GM21723 (cell line): ENCODE data around the gene RCAN1.
A peak's percentile ranks its signal among the peaks of the same experiment; 100 is the strongest.

ENCODE experiments used
- ATAC-seq: cut with Tn5 transposase; IDR thresholded peaks from one replicate; pipeline ENCODE4 v1.9.1; 2021; ENCODE audit warnings: mild to moderate bottlenecking, moderate library complexity; ENCODE audit not compliant: unreplicated experiment

The RCAN1 gene

GRCh38 chr21:34545079-34545884, 69.6 kb downstream of the RCAN1 start:
- ATAC-seq = peak; percentile 91

DNA sequence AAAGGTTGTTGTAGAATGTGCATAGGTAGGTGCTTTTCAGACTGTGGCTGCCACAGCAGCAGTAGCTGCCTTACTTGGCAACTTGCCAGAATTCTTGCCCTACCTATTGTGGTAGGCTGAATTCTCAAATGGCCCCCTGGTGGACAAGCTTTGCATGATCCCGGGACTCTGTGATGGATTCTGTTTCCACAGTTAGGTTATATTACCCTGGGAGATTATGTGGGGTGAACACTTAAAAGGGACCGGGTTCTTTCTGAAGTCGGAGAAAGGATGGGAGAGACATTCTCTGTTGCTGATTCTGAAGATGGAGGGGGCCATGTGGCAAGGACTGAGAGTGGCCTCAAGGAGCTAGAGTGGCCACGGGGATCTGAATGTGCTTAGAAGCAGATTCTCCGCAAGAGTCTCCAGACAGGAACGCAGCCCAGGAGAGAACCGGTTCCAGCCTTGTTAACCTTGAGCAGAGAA, 70.8 kb downstream of the RCAN1 start:
- no peak for ATAC-seq

GRCh38 chr21:34543017-34543416, 71.9 kb downstream of the RCAN1 start:
- no peak for ATAC-seq

GRCh38 chr21:34540206-34540605, 74.7 kb downstream of the RCAN1 start:
- ATAC-seq = no peak

DNA sequence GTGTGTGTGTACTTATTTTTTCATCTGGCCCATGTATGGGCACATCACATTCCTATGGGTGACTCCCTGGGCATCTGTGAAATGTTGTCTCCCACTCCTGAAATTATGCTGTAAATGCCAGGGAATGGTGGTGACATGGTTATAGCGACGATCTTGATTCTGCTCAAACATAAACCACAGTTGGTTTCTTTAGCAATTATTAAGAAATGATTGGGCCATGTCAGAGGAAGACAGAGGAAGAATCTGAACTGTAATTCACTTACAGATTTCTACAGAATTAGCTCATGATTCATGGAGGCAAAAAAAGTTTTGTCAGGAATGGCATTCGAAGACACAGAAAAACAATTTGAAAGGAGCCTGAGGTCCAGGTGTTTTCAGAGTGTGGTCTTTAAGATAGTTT, 77.1 kb downstream of the RCAN1 start:
- no peak for ATAC-seq

DNA sequence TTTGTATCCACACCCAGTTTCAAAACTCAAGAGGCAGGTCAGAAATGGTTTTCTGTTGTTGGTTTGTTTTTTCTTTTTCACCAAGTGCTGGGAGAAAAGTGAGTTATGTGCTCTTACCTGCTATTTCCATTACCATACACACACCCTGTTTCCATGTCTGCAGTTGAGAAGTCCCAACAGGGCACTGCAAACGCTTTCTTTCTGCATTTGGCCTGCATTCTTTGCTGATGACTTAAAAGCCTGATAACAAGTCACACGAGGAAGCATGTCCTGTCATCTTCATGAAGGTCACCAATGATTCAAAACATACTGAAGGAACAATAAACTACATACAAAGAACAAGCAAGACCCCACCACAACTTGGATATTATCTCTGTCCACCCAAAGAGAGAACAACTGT, 78.1 kb downstream of the RCAN1 start:
- no peak for ATAC-seq

- ATAC-seq = no peak
Observed at GRCh38 chr21:34536311-34536710, 78.6 kb downstream of the RCAN1 start.

DNA sequence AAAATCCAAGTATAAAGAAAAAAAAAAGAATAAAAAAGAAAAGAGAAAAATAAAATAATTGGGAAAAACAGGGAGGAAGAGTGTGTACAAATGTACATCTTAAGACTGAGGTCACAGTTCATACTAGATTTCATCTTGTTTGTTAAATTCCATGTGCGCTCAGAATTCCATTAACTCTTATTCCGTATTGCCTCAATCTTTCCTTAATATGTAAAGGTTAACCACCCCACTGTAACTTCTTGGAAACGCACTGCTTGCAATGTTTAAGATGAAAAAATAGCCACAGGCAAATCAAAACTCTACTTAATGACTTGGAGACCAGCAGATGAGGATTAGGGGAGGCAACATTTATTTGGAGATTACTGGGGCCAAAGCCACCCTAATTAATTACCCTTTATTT, 79.0 kb downstream of the RCAN1 start:
- no peak for ATAC-seq

GRCh38 chr21:34534522-34534921, 80.4 kb downstream of the RCAN1 start:
- ATAC-seq = no peak

- ATAC-seq = no peak
Observed at GRCh38 chr21:34533938-34534337, 81.0 kb downstream of the RCAN1 start.

- no peak for ATAC-seq
Observed at GRCh38 chr21:34531399-34531798, 83.5 kb downstream of the RCAN1 start.

DNA sequence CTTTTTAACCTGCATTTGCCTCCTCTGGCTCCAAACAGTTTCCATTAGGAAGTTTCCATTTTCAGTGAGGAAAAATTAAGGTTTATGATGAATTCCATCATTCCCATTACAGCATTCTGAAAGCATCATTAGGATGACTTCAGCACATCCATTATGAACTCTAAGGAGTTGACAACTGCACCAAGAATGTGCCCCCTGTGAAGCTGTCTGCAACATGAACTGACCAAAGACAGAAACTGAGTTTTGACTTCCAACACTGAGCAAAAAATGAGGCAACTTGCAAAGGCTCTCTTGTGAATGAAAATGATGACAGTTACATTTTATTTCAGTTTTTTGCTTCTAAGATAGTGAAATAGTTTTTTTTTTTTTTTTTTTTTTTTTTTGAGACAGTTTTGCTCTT, 84.7 kb downstream of the RCAN1 start:
- ATAC-seq = no peak

- no peak for ATAC-seq
Observed at GRCh38 chr21:34528131-34528561, 86.8 kb downstream of the RCAN1 start.

GRCh38 chr21:34526618-34527290, 88.2 kb downstream of the RCAN1 start:
- peak; percentile 53 for ATAC-seq

GRCh38 chr21:34526241-34526617, 88.7 kb downstream of the RCAN1 start:
- ATAC-seq = no peak

- ATAC-seq = no peak
Observed at GRCh38 chr21:34524646-34525601, 90.0 kb downstream of the RCAN1 start.

GRCh38 chr21:34523019-34523555, 91.8 kb downstream of the RCAN1 start:
- ATAC-seq = no peak

- no peak for ATAC-seq
Observed at GRCh38 chr21:34522284-34522683, 92.6 kb downstream of the RCAN1 start.

GRCh38 chr21:34521561-34521960, 93.4 kb downstream of the RCAN1 start:
- ATAC-seq = no peak

- ATAC-seq = no peak
Observed at GRCh38 chr21:34520764-34521508, 94.0 kb downstream of the RCAN1 start.
